NCI-H146 (cell line): ENCODE results near the gene RABGAP1L.

Source experiments
- DNase-seq: peaks from one replicate; lab custom pipeline; 2025; lab: John Stamatoyannopoulos, UW

Gene RABGAP1L

DNA sequence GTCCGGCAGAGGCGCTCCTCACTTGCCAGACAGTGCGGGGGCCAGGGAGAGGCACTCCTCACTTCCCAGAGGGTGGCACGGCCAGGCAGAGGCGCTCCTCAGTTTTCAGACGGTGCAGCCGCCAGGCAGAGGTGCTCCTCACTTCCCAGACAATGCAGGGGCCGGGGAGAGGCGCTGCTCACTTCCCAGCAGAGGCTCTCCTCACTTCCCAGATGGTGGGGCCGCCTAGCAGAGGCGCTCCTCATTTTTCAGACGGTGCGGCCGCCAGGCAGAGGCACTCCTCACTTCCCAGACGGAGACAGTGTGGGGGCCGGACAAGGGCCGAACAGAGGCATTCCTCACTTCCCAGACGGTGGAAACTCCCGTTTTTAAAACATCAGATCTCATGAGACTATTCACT, 602.0 kb downstream of the RABGAP1L start:
- DNase-seq = no peak

DNA sequence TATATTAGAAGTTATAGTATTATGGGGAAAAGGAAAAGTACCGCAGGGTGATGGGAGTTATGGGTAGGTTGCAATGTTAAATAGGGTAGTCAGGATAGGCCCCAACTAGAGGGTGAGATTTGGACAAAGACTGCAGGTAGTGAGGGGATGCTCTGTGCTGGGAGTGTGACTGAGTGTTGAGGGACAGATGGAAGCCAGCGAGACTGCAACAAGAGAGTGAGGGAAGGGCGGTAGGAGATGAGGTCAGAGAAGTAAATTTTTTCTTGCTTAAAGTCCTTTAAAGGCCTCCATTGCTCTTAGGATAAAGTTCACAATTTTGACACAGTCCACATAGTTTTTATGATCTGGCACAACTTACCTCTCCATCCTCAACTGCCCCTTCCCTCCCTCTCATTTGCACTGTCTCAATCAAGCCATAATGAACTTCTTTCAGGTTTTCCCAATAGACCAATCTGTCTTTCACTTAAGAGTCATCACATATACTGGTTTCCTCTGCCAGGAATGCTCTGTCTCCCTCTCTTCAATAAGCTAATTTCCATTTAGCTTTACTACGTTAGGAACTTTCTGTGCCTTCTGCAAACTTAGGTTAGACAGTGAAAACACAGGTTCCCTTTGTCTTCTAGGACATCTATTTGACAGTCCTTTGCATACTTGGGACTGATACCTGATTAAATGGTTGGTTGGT, 602.7 kb downstream of the RABGAP1L start:
- no peak for DNase-seq

DNA sequence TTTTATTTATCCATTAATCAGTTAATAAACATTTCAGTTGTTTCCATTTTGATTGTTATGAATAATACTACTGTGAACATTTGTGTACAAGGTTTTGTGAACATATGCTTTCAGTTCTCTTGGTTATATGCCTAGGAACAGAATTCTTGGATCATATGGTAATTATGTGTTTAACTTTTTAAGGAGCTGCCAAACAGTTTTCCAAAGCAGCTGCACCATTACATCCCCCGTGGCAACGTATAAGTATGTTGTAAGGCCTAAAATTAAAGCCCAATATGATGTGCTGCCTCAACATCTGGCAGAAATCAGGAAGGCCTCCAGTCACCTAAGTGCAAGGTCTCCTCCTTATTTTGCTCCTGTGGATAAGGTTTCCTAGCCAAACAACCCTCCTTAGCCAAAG, 604.9 kb downstream of the RABGAP1L start:
- no peak for DNase-seq

DNA sequence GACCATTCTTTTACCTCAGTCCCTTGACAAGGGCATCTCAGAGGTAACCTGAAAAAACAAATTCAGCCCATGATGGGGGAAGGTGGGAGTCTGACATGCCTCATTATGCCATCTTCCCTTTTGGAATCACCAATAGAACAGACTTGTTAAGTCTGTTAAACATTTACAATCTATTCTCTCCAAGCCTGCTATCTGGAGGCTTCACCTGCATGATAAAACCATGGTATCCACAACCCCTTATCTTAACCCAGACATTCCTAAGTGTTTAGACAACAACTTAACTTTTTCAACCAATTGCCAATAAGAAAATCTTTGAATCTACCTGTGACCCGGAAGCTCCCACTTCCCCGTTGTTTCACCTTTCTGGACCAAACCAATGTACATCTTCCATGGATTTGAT, 607.4 kb downstream of the RABGAP1L start:
- DNase-seq = no peak

DNA sequence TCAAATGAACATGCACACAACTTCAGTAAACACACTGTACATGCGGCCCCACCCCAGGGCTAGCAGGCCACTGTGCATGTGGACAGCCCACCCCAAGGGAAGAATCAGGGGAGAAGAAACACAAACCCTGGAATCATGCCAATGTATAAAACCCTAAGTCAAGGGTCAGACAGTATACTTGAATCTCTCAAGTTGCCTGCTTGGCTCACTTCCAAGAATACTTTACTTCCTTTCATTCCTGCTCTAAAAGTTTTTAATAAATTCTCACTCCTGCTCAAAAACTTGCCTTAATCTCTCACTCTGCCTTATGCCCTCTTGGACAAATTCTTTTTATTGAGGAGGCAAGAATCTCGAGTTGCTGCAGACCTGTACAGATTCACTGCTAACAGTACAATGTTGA, 609.2 kb downstream of the RABGAP1L start:
- no peak for DNase-seq

DNA sequence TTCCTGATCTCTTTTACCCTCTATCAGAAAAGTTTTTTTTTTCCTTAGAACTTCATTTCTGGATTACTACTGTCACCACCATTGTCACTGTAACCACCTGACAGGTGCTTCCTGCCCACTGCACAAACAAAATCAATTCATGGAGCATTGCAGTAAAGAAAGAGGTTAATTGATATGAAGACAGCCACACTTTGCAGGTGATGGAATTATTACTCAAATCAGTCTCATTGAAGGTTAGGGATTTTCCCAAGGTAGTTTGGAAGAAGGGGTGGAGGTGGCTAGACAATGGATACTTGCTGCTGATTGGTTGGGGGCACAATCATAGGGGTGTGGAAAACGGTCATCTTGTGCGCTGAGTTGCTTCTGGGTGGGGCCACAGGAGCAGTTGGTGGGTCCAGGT, 609.6 kb downstream of the RABGAP1L start:
- peak; percentile 60 for DNase-seq

DNA sequence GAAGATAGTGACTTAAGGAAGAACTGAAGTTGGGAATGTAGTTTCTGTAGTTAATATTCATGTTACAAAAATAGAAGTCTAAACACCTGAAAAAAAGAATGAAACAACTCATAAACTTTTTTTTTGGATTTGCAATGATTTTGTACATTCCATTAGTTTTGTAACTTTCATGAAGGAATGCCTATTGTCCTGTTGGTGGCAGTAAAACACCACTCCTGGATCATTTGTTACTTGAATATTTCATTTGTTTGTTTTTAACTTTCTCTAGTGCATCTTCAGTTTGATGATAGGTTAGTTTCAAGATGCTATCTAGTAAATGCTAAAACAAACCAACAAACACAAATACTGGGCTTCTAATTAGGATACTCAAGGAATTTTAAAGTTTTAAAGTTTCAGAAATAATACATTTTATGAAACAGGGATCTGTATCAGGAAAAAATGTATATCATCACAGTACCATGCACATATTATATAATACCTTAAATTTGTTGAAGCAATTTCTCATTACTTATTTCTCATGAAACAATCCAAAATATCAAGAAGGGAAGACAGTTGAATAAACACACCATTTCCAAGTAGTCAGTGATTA, 610.7 kb downstream of the RABGAP1L start:
- DNase-seq = peak; percentile 62

DNA sequence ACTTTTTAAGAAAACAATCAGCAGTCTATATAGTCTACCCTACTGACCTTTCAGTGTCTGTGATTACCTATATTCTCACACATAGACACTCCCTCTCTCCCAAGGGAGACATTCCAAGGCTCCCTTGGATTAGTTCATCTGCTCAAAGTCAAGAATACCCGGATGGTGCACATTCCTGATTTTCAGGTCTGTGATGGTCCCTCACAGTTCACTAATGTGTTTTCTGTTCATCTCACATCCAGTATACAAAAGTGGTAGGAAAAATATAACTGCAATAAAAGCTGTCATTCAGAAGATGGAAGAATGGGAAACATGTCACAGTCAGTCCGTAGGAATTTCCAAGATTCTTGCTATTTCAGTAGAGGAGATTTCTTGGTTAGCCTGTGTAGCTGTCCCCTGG, 616.3 kb downstream of the RABGAP1L start:
- no peak for DNase-seq

DNA sequence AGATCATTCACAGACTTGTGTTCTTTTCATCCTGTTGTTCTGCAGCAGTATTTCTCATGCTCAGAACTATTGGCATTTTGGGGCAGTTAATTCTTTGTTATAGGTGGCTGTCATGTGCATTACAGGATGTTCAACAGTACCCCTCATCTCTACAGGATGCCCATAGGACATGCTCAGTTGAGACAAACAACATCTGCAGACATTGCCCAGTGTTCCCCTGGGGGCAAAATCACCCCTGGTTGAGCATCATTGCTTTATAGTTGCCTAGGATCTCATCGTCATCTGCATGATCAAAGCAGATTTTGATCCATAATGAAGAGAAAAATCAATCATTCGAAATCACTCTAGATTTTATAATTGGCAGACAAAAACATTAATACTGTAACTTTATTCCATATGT, 617.9 kb downstream of the RABGAP1L start:
- no peak for DNase-seq

DNA sequence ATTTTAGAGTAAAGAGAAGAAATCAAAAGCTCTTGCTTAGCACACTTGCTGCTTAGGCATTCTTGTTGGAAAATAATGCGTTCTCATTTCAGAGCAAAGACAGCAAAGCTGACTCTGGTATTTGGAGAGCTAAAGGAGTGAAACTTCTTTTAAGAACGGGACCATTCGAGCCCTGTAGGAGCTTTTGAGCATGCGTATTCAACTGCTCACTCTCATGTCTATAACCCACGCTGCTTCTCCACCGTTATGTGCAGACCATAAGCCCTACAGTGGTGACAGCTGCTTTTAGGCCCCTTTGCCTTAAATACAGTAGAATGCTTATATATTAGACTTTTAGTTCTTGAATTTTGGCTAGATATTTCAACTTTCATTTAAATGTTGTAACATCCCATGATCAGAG, 626.2 kb downstream of the RABGAP1L start:
- DNase-seq = no peak

DNA sequence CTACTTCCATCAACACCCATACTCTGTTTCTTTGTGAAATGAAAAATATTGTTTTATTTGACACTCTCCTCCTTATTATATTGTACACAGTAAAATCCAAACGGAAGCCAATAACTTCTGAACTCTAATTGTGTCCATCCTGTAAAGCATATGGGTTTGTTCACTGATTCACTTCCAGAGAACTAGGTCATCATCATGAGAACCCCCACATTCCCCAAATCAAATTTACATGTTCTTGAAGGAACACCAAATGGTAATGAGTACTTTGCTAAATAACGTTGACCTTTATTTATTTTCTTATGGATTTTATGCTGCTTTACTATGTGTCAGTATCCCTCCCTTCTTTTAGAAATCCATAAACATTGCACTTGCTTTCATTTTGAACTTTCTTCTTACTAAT, 627.0 kb downstream of the RABGAP1L start:
- no peak for DNase-seq

DNA sequence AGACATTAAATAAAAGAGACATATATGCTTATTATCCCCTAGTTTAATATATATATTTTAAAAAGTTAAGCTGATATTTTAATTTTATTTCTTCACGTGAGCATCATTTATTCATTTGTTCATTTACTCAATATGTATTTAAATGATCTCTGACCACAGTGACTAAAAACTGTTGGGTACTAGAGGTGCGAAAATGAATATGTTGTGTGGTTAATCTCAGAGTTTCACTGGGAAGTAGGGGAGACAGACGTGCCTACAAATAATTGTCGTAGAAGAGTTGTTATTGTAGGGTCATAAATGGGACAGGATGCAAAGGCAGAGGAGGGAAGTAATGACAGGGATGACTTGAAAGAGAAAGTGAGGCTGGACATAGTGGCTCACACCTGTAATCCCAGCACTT, 627.4 kb downstream of the RABGAP1L start:
- DNase-seq = no peak

DNA sequence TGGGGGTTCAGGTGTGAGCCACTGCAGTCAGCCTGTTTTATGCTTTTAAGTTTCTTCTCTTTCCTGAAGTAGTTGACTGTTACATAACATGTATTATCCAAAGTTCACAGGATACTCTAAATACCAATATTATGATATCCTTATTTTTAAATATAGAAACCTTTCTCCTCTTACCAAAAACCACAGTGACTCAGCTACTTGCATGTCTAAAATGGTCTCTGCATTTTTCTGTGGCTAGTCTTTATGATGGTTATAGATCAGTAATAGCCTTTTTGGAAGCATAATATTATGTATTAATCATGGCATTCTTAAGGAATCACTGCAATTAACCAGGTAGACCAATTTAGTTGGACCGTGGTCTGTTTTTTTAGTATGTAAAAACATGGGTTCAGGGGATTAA, 629.7 kb downstream of the RABGAP1L start:
- no peak for DNase-seq

DNA sequence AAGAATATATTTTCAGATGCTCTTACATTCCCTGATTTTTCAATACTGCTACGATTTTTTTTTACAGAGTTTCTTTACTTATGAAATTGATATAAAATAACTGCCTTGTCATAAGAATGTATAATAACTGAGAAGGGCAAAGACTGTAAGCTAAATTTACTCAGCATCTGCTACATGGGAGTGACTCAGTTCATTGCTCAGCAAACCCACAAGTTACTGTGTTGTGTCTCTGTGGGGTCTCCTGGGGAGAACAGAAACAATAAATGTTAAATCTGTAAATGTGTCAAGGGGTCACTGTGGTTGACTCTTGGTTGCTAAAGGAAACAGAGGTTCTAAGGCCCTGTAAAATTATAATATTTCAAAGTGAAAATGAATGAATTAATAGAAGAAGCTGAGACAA, 630.1 kb downstream of the RABGAP1L start:
- DNase-seq = no peak

DNA sequence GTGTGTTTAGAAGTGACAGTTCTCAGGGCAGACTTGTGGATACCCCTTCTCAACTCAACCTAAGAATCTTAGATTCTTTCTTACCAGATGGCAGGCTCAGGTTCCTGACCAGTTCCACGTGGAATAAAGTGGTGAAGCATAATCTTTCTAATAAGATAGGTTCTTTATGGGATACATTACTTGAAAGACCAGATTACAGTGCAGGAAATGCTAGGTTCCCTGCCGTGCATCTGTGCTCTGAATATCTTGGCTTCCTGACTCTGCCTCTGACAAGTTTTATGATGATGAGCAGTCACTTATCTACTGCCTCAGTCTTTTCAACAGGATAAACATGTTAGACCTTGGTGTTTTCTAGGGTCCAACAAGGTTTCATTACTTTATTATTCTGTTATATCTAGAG, 632.5 kb downstream of the RABGAP1L start:
- no peak for DNase-seq

DNA sequence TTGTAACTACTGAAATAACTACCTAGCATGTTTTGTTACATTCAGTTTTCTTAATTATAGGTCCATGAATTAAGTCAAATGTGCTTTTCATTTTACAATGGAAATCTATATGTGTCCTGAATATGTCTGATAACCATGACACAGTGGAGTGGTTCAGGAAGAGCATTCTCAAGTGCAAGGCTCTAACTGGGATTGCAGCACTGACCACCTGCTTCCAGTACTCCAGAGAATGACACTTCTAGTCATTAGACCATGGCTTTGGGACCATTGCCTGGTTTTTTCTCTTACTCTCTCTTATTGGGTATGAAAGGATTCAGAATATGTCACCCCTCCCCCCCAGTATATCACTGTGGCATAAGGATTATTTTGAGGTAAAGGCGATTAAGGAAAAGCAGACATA, 635.5 kb downstream of the RABGAP1L start:
- DNase-seq = no peak

DNA sequence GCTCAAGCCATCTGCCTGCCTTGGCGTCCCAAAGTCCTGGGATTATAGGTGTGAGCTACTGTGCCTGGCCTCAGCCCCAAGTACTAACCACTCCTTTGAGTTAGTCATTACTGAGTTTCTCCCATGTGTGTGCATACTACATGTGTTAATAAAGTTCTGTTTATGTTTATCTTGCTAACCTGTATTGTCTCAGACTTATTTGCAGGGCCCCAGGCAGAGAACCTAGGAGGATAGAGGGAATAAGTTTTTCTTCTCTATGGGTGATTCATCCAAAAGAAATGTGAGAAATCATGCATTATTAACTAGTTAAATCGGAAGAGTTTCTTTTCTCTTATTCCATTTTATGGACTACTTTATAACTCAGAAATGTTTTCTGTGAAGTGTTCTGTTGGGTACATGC, 636.5 kb downstream of the RABGAP1L start:
- no peak for DNase-seq

DNA sequence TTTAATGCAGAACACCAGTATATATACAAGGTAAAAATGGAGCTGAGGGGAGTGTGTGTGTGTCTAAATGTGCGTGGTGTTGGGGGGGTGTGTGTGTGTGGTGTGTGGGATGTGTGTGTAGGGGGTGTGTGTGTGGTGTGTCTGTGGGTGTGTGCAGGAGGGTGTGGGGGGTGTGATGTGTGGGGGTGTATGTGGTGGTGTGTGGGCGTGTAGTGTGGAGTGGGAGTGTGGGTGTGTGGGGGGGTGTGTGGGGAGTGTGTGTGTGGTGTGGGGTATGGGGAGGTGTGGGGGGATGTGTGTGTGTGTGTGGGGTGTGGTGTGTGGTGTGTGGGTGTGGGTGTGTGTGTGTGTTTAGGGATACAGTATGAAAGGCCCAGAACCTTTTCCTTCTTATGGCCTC, 638.1 kb downstream of the RABGAP1L start:
- no peak for DNase-seq

DNA sequence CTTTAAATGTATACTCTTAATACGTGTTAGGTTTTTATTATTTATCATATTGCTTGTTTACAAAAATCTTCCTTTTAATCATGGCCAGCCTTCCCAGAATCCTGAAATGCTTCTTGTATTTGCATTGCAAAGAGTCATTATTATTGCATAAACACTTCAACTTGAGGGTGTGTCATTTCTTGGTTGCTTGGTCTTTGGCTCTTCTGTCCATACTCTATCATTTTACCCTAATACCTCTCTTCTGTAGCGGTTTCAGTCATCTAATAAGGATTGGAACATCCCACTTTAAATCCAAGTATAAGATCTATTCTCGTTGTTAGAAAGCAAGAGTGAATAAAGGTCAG, 639.8 kb downstream of the RABGAP1L start:
- no peak for DNase-seq

DNA sequence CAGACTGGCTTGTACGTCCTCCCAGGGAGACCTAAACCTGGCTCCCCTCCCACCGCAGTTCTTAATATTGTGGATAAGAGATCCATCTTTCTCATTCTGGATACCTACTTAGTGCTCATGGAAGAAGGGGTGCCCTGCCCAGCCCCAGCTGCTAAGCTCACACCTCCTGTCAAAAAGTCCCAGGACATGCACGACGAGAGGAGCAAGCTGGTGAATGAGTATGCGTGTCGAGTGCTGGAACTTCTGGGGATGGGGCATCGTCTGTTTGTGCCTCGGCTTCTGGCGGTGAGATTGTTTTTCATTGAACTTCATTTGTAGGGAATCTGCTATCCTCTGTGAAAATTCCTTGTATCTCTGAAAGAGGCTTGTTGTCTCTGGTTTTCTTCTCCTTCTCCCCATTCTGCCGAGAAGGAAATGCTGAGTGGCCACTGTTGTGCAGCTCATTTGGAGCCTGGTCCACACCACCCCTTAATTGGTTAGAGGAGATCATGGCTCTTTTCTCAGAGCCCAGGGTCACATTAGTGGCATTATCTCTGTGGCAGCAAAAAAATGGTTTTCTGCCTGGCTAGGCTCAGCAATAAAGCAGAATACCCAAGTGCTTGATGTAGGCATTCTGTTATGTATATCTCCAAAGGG, 641.0 kb downstream of the RABGAP1L start:
- peak; percentile 17 for DNase-seq

DNA sequence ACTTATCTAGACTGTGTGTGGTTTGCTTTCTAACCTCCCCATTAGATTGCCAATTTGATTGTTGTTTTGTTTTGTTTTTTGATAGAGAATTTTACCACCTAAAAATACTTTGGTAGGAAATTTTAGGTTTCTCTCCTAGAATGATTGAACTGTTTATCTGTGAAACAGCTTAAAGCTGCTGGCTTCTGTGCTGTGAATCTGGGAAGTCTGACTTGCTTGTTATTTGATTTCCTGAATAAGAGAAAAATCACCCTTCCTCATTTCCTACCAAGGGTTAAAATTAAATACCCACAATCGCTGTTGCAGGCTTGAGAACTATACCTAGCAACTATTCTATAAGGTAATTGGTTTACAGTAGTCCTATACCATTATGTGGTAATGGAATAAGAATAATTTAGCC, 641.6 kb downstream of the RABGAP1L start:
- DNase-seq = no peak

DNA sequence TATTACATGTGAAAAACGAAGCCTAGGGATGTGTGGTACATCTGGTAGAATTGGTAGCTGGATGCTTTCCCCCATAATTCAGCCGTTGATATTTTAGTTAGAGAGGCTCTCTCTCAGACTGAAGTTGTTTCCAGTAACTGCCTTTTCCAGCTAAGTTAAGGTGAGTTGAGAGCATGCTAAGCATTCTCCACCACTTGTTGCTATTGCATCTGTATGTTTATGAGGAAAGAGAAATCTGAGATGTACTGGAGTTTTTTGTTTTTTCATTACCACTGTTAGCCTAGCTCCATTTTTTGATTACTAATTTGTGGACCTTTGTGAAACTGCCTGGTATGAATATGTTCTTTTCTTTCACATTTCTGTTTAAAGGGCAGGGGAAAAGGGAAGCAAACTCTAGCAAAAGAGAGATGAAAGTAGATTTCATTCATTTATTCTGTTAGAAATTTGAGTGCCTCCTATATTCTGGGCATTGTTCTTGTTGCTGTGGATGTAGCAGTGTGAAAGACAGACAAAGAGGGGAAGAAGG, 650.5 kb downstream of the RABGAP1L start:
- no peak for DNase-seq

DNA sequence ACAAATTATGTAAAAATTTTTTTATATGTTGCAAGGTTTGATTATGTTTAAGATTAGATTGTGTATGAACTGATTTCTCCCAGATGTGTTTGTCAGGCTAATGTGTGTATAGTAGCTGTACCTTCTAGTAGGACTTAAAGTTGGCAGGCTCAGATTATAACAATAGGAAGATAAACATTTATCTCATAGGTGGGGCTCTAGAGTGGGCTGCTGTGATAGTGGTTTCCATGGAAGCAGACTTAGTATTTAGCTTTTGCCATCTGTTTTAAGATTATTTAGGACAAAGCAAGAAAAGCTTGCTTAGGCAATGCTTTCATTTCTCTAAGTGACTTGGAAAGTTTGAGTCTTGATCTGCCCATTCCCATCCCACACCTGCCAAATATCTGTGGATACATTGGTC, 652.7 kb downstream of the RABGAP1L start:
- DNase-seq = peak; percentile 16

DNA sequence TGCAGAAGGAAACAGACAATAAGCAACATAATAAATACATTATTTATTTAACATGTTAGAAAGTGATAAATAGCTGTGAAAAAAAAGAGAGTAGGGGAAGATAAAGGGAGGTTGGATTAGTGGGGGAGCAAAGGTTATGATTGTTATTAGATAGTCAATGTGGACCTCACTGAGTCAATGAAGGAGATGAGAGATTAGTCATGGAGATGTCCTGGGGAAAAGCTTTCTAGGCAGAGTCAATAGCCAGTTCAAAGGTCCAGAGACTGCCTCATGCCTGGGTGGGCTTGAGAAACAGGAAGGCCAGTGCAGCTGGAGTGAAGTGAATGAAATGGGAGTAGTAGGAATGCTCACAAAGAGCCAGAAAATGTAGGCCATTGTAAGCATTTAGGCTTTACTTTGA, 653.3 kb downstream of the RABGAP1L start:
- DNase-seq = peak; percentile 51
